HG03442 (cell line): ENCODE measurements around the gene CHID1.

Experiments
- ATAC-seq: cut with Tn5 transposase; IDR thresholded peaks from one replicate; pipeline ENCODE4 v1.9.1; 2021; ENCODE audit warnings: mild to moderate bottlenecking, moderate library complexity; ENCODE audit not compliant: unreplicated experiment

Gene CHID1

GRCh38 chr11:837990-838307 lies 72.7 kb downstream of the CHID1 start:
- ATAC-seq, result no peak

- ATAC-seq, result no peak
Measured at GRCh38 chr11:837189-837989, 73.2 kb downstream of the CHID1 start.

GRCh38 chr11:836700-837099 lies 73.9 kb downstream of the CHID1 start:
- no peak for ATAC-seq

GRCh38 chr11:836274-836673 lies 74.3 kb downstream of the CHID1 start:
- ATAC-seq, result no peak

GRCh38 chr11:834371-835316 lies 76.0 kb downstream of the CHID1 start:
- no peak for ATAC-seq

GRCh38 chr11:833849-834311 lies 76.7 kb downstream of the CHID1 start:
- no peak for ATAC-seq

GRCh38 chr11:833114-833791 lies 77.4 kb downstream of the CHID1 start:
- peak; percentile 18 for ATAC-seq

- ATAC-seq, result peak; percentile 37
Measured at GRCh38 chr11:832529-833113, 78.0 kb downstream of the CHID1 start, which contains the start of gene CD151. Gene CD151, plus strand, starts transcription at chr11:832952. Its CDS starts 3,118 bp downstream, at chr11:836070.

- no peak for ATAC-seq
Measured at GRCh38 chr11:831961-832528, 78.6 kb downstream of the CHID1 start.

GRCh38 chr11:831118-831864 lies 79.3 kb downstream of the CHID1 start:
- ATAC-seq, result no peak

GRCh38 chr11:830295-831117 lies 80.1 kb downstream of the CHID1 start:
- no peak for ATAC-seq

GRCh38 chr11:829847-830294 lies 80.7 kb downstream of the CHID1 start:
- no peak for ATAC-seq

GRCh38 chr11:829176-829846 lies 81.3 kb downstream of the CHID1 start:
- no peak for ATAC-seq

- ATAC-seq, result no peak
Measured at GRCh38 chr11:828506-829175, 82.0 kb downstream of the CHID1 start.

GRCh38 chr11:827897-828192 lies 82.8 kb downstream of the CHID1 start, which contains the start of gene CRACR2B:
Gene CRACR2B, plus strand, starts transcription at chr11:827919. Its CDS starts 689 bp downstream, at chr11:828608.
- no peak for ATAC-seq

- no peak for ATAC-seq
Measured at GRCh38 chr11:827146-827896, 83.3 kb downstream of the CHID1 start.

- no peak for ATAC-seq
Measured at GRCh38 chr11:826836-827145, 83.8 kb downstream of the CHID1 start.
